GM18519 (cell line): ENCODE data around the gene BTBD9.

ENCODE experiments used
- ATAC-seq: cut with Tn5 transposase; IDR thresholded peaks from one replicate; pipeline ENCODE4 v1.9.1; 2021; ENCODE audit warnings: mild to moderate bottlenecking, moderate library complexity; ENCODE audit not compliant: unreplicated experiment, low FRiP score

BTBD9 gene

DNA sequence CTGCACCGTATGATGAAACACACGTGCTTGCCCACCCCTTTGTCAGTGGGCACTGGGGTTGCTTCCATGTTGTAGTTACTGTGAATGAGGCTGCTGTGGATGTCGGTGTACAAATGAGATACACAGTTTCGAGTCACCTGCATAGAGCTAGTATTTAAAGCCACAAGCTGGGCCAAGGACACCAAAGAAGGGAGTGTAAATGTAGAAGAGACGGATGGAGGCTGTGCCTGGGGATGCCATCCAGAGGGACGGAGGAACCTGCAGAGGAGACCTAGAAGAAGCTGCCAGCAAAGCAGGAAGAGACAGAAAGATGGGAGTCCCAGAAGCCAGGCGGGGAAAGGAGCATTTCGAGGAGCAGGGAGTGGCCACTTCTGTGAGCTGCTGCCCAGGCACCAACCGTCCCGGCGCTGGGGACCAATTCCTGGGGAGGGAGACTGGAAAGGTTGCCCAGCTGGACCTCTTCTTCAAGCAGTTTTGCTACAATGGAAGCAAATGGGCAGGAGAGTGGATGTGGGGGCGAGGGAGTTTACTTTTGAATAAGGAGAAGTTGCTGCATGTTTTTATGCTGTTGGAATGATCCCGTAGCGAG lies 480.9 kb downstream of the BTBD9 start:
- no peak for ATAC-seq

DNA sequence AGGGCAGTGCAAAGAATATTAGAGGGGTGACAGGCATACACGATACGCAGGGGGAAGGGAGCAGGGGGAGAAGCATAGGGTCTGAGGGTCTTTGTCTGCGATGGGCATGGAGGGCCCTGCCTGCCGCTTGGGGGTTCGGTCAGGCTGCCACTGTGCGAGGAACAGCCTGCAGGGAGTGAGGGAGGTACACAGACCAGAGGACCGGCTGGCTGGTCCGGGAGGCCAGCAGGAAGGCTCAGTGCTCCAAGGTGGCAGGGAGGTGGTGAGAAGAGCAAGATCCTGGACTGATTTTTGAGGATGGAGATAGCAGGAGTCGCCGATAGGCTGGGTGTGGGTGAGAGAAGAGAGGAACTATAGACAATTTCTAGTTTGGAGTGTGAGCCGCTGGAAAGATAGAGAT lies 481.8 kb downstream of the BTBD9 start:
- no peak for ATAC-seq

DNA sequence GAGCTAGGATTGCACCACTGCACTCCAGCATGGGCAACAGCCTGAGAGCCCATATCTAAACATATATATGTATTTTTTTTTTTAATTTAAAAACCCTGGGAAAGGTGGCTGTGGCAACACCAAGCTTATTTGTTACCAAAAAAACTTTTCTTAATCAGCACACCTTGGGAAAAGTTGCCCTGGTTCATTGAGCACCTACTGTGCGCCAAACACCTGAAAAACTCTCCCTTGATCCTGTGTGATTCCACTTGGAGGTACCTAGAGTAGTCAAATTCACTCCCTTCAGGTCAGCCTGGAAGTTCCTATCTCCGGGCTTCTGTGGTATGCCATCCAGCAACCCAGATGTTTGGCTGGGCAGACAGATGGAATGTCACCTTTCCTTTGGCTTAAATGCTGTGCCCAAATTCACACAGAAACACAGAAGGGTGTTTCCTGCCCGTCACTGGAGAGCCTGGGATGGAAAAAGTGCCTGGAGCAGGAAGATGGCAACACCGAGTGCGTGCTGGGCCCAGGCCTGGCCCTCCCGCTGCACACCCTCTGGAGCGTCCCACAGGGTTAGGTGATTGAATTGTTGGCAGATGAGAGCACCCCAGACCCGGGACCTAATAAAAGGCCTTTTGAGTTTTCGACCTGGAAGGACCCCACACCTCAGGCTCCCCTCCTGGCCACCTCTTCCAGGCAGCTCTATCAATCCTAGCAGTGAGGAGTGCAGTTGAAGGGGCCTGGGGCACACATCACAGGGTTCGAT lies 482.7 kb downstream of the BTBD9 start:
- ATAC-seq, result no peak

DNA sequence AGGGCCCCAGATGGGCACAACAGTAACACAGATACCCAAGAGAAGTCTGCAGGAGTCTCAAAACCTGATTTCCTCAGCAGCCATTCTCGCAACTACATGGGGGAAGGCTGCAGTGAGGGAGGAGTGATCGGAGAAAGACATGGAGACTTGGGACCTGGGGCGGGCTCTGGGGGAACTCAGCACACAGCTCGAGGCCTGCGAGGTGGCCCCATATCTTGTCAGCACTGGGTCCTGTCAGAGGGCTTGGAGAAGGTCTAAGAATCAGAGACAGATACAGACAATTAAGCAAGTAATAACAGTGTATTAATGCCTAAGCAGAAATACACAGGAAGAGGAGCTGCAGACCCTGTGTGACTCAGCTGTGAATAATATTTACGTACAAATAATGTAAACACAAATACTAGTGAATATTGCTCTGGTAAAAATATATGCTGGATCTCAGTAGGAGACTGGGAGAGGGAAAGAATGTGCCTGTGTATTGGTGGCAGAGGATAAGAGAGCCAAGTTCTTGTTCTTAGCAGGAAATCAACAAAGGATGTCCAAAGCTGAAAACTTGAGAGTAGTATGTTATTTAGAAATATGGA lies 484.0 kb downstream of the BTBD9 start:
- ATAC-seq, result no peak

DNA sequence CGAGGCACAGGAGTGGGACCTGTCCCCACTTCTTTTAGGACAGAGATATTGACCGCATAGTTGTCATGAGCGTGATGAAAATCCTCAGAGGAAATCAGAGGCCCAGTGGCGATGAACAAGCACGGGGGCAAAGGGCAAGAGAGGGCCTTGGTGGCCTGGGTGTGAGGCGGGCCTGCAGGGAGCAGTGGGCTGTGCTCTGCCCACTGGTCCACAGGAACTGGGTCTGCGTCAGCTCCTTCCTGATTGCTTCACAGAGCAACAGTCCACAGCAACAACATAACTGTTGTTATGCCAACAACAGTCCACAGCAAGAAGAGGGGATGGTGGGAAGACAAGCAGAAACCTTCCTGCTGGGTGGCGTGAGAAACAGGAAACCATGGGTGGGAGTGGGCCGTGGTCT lies 484.6 kb downstream of the BTBD9 start:
- no peak for ATAC-seq

DNA sequence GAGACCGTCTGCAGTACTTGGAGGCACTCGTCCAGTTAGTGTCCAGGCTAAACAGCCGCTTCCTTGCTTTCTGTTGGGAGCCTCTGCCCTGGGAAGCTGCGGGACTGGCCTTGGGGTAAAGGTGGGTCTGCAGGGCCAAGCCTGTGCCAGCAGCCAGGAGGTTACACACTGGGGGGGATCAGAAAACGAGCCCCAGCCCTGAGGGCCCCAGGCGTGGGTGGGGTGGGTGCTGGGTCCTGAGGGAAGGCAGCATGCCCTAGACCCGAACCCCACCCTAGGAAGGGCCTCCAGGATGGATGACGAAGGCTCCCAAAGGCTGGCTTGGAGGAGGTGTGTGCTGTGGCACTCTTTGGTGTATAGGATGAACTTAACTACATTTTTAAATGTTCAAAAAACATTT lies 485.0 kb downstream of the BTBD9 start:
- no peak for ATAC-seq

DNA sequence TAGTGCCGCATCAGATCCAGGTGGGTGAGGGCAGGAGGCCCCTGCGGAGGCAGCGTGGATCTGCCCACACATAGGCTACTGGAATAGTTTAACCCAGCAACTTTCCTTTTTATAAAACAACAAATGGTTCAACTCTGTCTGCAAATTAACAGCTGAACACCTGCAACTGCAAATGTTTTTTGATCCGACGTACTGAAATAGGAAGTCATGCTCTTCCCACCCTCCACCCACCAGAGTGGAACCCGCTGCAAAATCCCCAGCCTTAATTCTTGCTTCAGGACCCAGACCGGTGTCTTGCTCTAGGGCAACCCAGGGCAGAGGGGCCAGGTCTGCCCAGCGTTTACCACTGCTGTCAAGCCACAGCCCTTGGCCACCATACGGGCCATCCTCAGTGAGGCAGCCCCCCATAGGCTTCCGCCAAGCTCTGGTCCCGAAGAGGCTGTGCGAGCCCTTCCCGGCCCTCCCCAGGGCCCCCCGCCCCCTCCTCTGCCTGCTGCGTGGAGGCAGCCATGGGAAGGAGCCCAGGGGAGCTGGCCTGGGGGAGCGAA lies 485.9 kb downstream of the BTBD9 start:
- ATAC-seq, result no peak

DNA sequence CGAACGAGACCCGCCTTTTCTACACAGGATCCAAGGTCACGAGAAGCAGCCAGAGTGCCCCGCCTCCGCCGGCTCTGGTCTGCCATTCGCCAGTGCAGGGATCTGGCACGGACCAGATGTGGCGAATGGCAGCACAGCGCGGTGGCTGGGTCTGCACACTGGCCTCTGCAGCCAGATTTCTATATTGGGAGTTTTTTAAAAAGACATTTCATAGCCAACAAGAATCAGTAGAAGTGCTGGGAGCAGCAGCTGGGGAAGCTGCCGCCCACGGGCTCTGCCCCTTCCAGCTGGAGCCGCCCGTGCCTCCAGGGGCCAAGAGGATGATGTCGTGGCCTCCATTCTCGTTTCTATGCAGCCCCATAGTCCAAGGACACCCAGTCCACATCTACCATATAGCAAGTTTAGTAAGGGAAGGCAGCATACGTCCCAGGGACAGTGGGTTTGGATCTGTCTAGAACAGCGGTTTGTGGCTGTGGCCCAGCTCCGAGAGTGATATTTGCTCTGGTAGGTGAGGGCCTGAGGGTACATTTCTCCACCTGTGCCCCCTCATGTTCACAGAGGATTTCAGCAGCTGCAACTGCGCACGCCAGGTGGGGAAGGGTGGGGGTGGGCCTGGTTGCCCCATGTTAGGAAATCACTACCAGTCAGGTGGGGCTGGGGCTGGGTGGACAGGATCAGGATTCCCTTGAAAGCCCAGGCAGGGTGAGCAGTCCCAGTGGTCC lies 486.5 kb downstream of the BTBD9 start:
- ATAC-seq, result no peak

DNA sequence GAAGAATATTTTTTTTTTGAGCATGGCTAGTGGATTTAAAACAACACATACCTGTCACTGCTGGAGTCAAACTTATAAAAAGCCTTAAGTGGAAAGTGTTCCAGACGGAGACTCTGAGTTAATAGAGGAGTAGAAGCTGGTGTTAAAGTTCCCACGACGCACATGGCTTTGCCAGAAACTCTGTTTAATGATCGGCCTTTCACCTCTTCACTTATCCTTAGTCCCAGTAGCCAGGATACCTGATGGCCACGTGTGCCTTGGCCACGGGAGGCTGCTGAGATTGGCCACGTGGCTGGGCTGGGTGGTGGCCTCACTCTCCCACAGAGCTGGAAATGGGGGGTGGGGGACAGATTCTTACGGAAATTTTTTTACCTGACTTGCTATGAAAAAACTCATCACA lies 487.1 kb downstream of the BTBD9 start:
- no peak for ATAC-seq

DNA sequence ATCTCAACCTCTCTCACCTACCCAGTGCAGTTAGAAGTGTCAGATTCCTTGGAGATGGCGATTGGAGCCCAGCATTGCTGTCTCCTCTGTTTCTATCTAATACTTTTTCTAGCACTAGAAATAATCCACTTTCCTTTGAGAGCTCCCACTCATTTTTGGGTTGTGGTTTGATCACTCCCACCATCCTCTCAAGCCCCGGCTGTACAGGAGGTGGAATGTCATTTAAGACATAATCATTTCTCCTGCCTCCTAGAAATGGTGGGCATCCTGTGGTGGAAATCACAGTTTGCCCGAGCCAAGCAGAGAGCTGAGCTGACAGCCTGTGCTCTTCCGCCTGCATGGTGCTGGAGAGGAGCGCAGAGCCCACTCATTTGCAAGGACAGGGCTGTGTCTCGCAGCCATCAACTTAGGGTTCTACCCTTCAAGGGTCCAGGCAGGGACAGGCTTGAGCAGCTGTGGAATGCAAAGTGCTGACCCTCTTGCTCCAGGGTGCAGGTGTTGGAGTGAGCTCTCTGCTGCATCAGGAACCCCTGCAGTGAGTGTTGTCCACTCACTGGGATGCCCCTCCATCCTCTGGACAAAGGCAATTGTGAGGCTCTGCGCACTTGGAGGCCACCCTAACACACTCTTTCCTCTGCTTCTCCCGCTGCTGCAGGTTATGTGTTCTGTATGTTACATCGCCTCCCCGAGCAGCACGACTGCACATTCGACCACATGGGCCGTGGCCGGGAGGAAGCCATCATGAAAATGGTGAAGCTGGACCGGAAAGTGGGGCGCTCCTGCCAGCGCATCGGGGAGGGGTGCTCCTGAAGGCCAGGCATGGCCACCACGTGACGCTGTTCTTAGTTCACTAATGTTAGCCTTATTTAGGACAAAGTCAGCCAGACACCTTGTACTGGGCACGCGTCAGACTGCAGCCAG lies 487.9 kb downstream of the BTBD9 start:
- no peak for ATAC-seq

DNA sequence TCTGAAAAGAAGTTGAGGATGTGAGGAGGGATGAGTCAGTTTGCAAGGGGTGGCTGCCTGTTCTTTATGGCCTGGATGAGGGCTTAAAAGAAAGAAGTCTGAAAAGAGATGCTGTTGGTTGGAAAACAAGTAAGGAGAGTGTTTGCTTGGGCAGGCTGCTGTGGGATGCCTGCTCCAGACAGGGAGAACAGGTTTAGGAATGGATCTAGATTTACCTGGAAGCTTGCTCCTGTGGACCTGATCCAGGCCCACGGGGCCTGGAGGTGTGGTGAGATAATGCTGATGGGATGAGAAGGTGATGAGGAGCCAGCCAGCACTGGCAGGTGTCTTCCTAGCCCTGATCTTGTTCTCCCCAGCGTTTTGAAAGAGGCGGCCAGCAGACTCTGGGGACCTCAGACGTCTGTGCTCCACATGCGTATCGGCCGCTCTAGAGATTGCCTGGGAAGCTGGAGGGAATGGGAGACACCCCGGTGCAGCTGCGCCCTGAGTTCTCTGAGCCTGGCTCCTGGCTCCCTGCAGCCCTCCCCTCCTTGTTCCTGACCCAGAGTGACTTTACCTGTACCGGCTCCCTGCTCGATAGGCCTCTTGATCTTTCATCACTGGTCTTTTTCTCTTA lies 488.9 kb downstream of the BTBD9 start:
- no peak for ATAC-seq

DNA sequence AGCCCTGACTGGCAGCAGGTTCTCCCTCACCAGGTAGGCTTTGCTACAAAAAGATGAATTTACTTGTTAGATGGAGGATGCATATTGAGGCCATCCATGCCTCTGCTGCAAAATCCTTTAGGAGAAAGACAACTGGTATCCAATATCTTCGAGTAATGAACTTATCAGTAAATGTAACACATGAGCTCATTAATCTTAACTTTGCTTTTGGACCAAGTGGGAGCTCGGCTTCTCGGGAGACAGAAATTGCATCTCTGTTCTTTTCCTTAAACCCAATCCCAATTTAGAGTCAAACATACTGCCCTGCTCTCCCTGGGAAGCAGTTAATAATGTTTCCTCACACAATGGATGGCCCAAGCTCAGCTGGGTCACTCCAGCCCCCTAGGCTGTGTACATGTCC lies 489.7 kb downstream of the BTBD9 start:
- no peak for ATAC-seq

DNA sequence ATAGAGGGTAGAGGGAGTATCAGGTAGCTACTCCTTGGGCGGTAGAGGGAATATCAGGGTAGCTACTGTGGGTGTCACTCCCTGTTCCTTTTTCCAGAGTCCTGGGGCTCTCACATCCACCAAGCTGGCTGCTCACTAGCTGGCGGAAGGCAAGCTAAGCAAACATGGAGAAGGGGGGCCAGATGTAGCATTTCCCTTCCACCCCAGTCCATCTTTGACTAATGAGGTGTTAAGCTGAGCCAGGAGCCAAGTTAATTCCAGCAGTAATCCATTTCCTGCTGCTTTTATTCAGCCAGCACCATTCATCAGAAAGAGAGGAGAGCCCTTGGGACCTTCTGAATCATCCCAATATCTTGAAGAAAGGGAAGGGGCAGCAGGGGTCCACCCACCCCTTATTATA lies 490.2 kb downstream of the BTBD9 start:
- ATAC-seq, result no peak

DNA sequence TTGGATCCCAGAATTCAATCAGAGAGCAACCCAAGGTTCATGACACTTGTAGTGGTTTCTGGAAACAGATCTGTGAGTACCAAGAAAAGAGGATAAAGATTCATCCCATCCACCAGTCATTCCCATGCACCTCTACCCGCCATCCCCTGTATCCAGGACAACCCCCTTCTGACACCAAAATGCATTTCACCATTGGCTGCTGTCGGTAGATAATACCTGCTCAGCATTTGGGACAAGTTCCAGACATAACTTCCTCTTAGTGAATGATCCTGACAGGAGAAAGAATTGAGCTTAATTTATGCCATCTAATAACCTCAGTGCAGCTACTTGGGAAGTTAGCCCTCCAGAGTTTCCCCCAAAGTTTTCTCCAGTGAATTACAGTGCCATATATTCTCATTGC lies 491.1 kb downstream of the BTBD9 start:
- ATAC-seq, result no peak

DNA sequence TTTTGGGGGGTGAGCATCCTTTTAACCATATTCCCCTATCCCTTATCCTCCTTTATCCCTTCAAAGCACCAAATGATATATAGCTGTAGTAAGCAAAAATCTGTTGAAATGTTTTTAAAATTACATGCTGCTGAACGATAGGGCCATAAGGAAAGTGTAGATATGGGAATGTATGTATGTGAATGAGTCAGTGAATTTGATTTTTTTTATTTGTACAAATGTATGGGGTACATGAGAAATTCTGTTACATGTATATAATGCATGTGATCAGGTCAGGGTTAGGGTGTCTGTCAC lies 493.0 kb downstream of the BTBD9 start:
- no peak for ATAC-seq

DNA sequence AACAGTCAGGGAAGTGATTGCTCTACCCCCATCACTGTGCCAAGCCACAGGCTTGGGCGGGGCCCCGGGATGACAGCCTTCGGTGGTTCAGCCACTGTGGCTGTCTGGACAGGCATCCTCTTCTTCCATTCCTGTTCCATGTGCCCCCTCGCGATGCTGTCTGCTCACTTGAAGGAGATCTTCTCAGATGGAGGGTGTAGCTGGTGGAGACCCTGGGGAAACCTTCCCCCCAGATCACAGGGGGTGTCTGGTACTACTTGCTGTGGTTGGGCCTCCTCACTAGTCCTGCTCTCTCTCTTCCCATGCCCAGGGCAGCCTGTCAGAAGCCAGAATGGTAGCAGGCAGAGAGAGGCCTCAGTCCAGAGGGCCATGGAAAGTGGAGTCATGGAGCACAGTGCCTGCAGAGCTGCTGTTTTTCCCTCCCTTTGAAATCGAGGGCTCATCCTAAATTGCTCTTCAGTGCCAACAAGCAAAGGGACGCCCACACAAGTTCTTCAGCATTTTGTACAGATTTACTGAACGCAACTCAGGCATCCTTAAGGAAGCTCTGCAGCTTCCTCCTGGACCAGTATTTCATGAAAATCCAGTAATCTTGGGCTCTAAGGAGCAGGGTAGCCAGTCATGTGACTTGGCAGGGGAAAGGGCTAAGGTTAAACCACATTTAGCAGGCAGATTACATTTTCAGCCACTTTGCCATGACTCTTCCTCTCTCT lies 493.6 kb downstream of the BTBD9 start:
- ATAC-seq, result no peak

DNA sequence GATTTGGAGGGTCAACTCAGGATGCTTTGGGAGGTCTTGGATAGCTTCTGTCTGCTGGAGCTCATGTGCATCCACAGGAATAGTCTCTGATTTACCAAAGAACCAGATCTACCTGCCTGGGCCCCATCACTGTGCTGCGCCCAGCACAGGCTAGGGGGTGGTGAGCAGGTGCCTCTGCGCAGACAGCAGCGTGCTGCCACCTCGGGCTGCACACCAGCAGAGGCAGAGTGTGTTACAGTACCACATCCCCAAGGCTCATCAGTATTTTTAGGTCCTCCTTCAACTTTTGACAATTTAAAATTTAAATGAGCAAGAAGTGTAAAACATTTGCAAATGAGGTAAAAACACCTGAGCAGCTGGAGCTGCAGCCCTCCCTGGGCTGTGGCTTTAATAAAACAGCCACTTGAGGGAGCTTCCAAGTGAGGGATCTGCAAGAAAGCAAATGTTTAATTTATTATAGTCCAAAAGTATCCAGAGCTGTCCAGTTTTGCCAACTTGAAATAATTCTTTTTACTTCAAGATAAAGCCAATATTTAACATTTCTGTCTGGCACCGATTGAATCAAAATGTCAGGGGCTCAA lies 495.3 kb downstream of the BTBD9 start:
- no peak for ATAC-seq

DNA sequence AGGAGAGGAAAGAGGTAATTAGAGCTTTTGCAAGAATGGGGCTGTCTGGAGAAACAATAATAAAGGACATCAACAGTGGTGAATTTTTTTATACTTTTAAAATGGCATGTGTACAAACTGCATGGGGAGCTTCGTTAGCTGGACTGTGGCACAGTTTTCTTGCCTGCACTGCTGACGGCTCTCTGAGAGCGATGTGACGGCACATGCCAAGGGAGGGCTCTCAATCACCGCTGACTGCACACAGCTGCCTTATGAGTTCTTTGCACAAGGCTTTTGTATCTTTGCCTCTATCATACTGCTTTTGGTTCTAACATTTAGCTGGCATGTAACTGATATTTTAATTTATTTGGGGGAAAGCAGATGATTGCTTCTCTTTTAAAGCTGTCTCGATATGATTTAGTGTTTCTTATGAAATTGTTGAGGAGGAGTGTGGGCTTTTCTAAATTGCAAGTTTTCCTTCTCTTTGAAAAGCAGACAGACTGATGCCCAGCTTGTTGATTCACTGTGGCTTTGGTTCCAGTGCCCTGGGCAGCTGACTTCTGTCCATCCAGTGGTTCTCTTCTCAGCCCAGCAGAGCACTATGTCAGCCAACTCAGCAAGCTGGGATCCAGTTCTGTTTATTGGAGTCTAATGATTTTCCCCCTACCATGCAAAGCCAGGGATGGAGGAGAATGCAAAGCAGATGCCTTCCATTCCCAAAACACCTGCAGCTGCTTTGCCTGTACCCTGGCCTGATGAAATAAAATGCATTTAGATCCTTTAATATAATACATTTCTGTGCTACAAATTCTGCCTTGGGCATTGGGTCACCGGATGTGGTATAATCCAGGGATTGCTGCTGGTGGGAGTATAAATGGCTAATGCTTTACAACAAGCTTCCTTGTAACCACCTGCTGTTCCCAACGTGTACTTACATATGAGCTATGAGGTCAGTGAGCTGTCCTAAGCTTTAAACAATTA lies 496.3 kb downstream of the BTBD9 start:
- no peak for ATAC-seq
